GM18858 (cell line): ENCODE results near the gene DLK2.
"Not testable (repeated sequence)": the region's sequence is repeated elsewhere in the genome, so short reads cannot be mapped to it uniquely, and the experiment has no call there.

Experiments
- ATAC-seq: cut with Tn5 transposase; IDR thresholded peaks from one replicate; pipeline ENCODE4 v1.9.1; 2021; ENCODE audit not compliant: unreplicated experiment

The DLK2 gene

GRCh38 chr6:43455531-43456428 lies at the start of gene DLK2:
Gene DLK2 (minus strand): TSS chr6:43455548. CDS start chr6:43454825, 723 bp downstream.
- ATAC-seq: no peak

DNA sequence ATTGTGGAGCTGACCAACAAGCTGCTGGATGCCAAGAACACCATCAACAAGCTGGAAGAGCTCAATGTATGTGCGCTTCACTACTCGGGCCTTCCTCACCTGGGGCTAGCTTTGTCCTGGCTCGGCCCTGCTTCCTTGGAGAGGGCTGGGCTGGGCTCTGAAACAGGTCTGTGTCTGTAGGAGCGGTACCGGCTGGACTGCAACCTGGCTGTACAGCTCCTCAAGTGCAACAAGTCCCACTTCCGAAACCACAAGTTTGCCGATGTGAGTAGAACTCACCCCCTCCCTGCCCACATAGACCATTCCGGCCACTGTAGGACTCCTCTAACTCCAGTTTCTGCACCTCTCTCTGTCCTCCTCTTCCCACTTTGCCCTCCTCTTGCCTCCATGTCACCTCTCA lies 48.1 kb upstream of the DLK2 start:
- ATAC-seq: no peak

DNA sequence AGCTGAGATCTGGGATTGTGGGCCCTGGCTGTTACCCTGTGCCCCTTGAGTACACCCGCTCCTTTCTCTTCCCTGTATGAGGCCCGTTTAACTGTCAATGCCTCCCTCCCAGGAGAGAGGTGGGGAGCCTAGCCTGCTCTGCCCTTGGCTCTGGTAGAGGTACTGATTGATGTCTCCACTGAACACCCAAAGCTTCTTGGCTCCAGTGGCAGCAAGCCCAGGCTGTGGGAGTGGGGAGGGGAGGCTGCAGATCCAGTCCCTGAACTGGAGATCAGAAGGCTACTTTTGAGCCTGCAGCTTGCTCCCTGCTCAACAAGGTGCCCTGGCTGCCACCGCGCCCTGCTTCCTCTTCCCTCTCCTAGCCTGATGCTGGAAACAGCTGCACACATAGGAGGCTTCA lies 47.3 kb upstream of the DLK2 start:
- no peak for ATAC-seq

- no peak for ATAC-seq
These were observed 45.6 kb upstream of the DLK2 start for GRCh38 chr6:43500921-43501320.

DNA sequence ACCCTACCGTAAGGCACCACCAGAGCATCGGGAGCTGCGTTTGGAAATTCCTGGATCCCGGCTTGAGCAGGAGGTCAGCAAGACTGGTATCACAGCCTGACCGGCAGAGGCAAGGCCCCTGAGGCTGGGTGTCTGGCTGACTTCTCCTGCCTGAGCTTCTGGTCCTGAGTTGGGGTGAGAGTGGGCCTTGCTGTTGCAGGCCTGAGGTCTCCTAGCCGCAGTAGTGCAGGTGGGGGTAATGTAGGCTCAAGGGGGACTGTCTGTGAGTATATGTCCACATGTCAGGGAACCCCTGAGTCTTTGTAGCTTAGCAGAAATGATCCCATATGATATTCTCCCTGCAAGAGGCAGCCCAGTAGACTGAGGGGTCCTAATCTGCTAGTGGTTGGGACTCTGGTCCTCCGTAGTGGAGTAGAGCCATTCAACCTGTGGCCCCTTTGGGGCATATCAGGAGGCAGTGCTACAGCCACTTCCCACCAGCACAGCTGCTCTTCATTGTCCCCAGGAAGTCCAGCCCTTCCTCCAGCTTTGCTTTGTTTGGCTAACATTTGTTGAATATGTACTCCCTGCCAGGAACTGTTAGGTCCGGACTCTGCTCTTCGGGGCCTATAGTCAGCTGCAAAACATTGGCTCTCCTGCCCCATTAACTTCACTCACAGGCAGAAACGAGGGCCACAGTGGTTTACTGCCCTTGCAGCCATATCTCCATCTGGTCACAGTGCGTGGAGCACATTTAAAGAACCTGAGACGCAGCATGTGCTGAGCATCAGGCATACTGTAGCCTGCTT lies 43.9 kb upstream of the DLK2 start:
- ATAC-seq: no peak

- ATAC-seq: not testable (repeated sequence)
These were observed 42.9 kb upstream of the DLK2 start for GRCh38 chr6:43498291-43498690.

DNA sequence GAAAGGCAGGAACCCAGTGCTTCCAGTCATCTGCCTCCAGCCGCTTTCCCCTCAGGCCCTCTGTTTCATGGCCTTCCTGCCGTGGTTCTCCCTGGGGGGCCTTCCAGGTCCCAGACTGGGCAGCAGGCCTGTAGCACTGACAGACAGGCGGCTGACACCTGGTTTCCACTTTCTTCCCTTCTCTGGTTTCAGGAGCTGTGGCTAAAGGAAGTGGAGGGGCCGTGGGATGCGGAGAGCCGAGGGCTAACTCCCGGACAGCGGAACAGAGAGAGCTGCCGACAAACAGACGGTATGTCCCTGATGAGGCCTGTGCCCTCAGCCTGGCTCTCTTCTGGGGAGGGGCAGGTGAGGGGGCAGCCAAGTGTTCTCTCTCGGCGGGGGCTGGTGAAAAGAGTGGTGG lies 42.3 kb upstream of the DLK2 start:
- ATAC-seq: no peak

GRCh38 chr6:43497129-43497396 lies 41.7 kb upstream of the DLK2 start:
- ATAC-seq: no peak

- no peak for ATAC-seq
These were observed 41.2 kb upstream of the DLK2 start for GRCh38 chr6:43496370-43497128.

DNA sequence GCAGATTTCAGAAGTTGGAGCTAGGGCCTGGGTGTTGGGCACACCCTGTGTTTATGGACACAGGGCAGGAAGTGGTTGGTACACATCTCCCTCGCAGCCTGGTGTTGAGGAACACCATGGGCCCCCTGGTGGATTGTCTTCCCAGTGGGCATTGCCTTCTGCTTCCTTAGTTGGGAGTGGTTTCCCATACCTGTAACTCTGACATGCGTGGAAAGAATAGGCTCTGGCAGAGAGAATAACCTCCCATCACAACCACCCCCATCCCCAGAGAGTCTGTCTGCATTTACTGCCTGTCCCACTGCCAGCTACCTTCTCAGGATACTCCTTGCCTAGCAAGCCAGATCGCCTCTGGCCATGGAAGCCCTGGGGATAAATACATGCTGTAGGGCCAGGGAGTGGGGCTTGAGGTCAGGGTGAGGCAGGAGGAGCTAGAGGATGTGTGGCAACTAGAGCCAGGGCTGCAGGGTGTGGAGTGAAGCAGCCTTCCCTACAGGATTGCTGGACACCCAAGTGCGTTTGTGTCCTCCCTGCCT lies 40.1 kb upstream of the DLK2 start:
- no peak for ATAC-seq

GRCh38 chr6:43494766-43495165 lies 39.4 kb upstream of the DLK2 start:
- no peak for ATAC-seq

GRCh38 chr6:43494321-43494720 lies 39.0 kb upstream of the DLK2 start:
- no peak for ATAC-seq

DNA sequence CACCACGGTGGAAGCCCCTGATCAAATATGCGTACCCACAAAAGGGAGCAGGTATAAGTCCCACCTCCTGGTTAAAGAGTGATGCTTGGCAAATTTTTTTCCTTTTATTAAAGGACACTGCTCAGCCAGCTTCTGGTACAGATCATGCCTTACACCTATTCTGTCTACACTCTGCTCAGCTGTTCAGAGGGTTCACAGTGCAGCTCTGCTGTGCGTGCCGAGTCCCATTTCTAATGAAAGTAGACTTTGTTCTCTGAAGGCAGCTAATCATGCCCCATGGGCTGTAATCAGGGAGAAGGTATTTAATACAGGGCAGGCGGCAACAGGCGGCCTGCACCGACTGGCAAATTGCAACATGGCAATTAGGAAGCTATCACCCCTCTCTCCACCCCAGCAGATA lies 38.5 kb upstream of the DLK2 start:
- no peak for ATAC-seq

GRCh38 chr6:43493230-43493629 lies 37.9 kb upstream of the DLK2 start:
- no peak for ATAC-seq

- no peak for ATAC-seq
These were observed 37.3 kb upstream of the DLK2 start for GRCh38 chr6:43492673-43493072.

- ATAC-seq: no peak
These were observed 36.7 kb upstream of the DLK2 start for GRCh38 chr6:43491750-43492661.

- ATAC-seq: no peak
These were observed 35.2 kb upstream of the DLK2 start for GRCh38 chr6:43490523-43490939.

DNA sequence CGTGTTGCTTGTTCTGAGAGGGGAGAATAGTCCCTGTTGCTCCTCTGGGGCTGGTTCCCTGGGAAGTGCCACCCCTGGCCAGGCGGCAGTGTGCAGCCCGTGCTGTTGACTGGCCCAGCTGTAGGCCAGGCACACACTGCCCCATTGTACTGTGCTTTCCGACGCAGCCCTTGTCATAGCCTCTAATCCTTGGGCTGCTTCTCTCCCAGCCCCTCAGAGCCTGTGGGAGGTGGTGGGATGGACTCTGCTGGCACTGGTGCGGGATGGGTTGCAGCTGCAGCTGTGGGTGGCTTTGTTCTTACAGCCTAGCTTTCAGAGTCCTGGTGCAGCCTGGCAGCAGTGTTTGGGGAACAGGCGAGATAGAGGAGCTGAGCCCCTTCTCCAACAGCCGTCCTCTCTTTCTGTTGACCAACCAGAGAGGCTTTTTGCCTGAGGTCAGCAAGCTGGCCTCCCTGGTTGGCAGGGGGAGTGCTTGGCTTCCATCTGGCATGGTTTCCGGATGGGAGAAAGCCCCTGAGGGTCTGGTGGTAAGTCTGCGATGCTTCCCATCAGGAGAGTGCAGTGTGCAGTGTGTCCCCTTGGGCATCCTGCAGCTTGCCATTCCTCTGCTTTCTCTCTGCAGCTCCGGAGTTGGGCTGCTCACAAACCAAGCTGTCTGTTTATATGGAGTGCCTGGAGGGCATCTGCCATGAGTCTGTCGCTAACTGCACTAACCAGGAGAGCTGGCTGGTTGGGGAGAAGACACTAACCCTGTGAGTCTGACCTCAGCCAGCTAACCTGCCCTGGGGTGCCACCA lies 34.1 kb upstream of the DLK2 start:
- ATAC-seq: no peak

GRCh38 chr6:43488667-43489276 lies 33.4 kb upstream of the DLK2 start:
- ATAC-seq: no peak
